Esophagus squamous epithelium (tissue), 4 donors: Measurements from ENCODE around the gene PSTPIP2.

Experiments used
- CTCF ChIP-seq, 6 experiments: fragments of 450-650 bp in 4 of 6; fragments of 200-600 bp in 2 of 6; sonication (generic) in 2 of 6; IDR thresholded peaks; one replicate each; pipeline ENCODE4 v1.5.1; 2016 to 2019; ENCODE audit warnings: antibody characterized with exemption in 6 of 6, mild to moderate bottlenecking in 4 of 6, moderate library complexity in 4 of 6
- POLR2A ChIP-seq, 4 donors: fragments of 450-650 bp; IDR thresholded peaks; one replicate each; pipeline ENCODE4 v1.6.1; 2017; ENCODE audit warnings: antibody characterized with exemption in 4 of 4, mild to moderate bottlenecking in 4 of 4, moderate library complexity in 3 of 4

DNA sequence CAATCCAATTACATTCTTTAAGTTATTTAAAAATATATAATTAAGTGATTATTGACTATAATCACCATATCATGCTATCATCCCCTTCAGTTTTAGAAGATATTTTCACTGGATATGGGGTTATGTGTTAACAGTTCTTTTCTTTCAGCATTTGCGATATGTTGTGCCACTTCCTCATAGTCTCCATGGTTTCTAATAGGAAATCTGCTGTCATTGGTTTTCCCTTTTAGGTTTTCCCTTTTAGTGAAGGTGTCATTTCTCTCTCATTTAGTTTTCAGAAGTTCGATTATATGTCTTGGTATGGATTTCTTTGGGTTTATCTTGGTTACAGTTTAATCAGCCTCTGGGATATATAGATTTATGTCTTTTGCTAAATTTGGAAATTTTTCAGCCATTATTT, 70.2 kb downstream of the PSTPIP2 start:
- TF ChIP-seq CTCF (IDR thresholded peaks at IDR 0.05) (no peak), POLR2A (IDR thresholded peaks at IDR 0.05) (no peak)
